RPMI7951 (cell line): ENCODE data around the gene OFD1. TPM values are rescaled to one million over a fixed set of nuclear protein-coding genes. Genes with fewer than 3 reads are reported as not detected.

Source experiments
- DNase-seq: peaks from one replicate; pipeline ENCODE4 v3.0.0-alpha.2; 2012; ENCODE audit warnings: low read depth
- total RNA-seq: library from RNA; depleted of rRNA; stranded (reverse); fragments of >200 nt; shearing (Covaris generic); gene quantifications from 2 replicates; pipeline ENCODE4 v1.2.3, GENCODE V29; 2014; rRNA removed

OFD1 gene
- 8.3 and 9.7 TPM in 2 replicates for total RNA-seq

GRCh38 chrX:13734278-13735172, at the start of gene OFD1, which contains the start of gene TRAPPC2:
Gene OFD1 (plus strand): TSS chrX:13734748. CDS start chrX:13735072, 324 bp downstream.
Gene TRAPPC2 (minus strand): TSS chrX:13734620. CDS start chrX:13719963, 14,657 bp downstream.
- peak; percentile 95 for DNase-seq

- peak; percentile 20 for DNase-seq
Observed at GRCh38 chrX:13685126-13685763, 49.3 kb upstream of the OFD1 start.

- DNase-seq, result no peak
Observed at GRCh38 chrX:13687203-13687602, 47.3 kb upstream of the OFD1 start.

- DNase-seq, result no peak
Observed at GRCh38 chrX:13688384-13688957, 46.1 kb upstream of the OFD1 start.

- peak; percentile 75 for DNase-seq
Observed at GRCh38 chrX:13688958-13689740, 45.4 kb upstream of the OFD1 start, which contains the start of gene RAB9A. Gene RAB9A (plus strand): TSS chrX:13689128. CDS start chrX:13708747, 19,619 bp downstream.

GRCh38 chrX:13689741-13690211, 44.8 kb upstream of the OFD1 start:
- DNase-seq, result peak; percentile 25

- DNase-seq, result no peak
Observed at GRCh38 chrX:13690836-13691235, 43.7 kb upstream of the OFD1 start.

- DNase-seq, result peak; percentile 14
Observed at GRCh38 chrX:13691841-13692371, 42.6 kb upstream of the OFD1 start.

GRCh38 chrX:13692771-13693231, 41.7 kb upstream of the OFD1 start:
- DNase-seq, result no peak

GRCh38 chrX:13693341-13693961, 41.1 kb upstream of the OFD1 start:
- DNase-seq, result no peak

GRCh38 chrX:13694359-13694758, 40.2 kb upstream of the OFD1 start:
- no peak for DNase-seq

GRCh38 chrX:13694983-13695382, 39.6 kb upstream of the OFD1 start:
- DNase-seq, result no peak

GRCh38 chrX:13695601-13696115, 38.9 kb upstream of the OFD1 start:
- DNase-seq, result no peak

- no peak for DNase-seq
Observed at GRCh38 chrX:13697455-13697854, 37.1 kb upstream of the OFD1 start.

GRCh38 chrX:13697976-13698375, 36.6 kb upstream of the OFD1 start:
- no peak for DNase-seq

- DNase-seq, result no peak
Observed at GRCh38 chrX:13698432-13698831, 36.1 kb upstream of the OFD1 start.

- peak; percentile 16 for DNase-seq
Observed at GRCh38 chrX:13699183-13699826, 35.2 kb upstream of the OFD1 start.

GRCh38 chrX:13700380-13700779, 34.2 kb upstream of the OFD1 start:
- no peak for DNase-seq

GRCh38 chrX:13702111-13702789, 32.3 kb upstream of the OFD1 start:
- DNase-seq, result no peak
